ENCODE results near the gene PITX1. TPM values are rescaled to one million over a fixed set of nuclear protein-coding genes. Genes with fewer than 3 reads are reported as not detected.

Gene PITX1
- total and polyA plus RNA-seq, 2 donors (not counting 1 experiment from before 2014, with no cell fraction given), result 1.7 to 3.1 TPM

DNA sequence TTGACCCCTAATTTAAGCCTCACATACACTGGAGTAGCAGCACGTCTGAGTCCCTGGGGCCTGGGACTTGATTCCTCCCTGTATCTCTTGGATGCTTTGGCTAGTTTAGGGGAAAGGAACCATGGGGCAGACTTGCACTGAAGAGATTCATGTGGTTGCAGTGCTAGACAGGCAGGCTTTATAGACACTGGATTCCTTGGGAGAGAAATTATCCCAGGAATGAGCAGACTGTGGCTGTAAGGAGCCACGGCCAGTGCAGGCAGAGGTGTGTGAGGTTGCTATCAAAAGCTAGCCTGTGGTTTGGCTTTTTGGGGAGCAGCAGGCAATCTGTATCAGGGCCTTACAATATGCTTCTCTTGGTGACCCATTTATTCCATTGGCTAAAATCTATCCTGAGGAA lies 20.5 kb upstream of the PITX1 start:
- TF ChIP-seq, protein P1, sequence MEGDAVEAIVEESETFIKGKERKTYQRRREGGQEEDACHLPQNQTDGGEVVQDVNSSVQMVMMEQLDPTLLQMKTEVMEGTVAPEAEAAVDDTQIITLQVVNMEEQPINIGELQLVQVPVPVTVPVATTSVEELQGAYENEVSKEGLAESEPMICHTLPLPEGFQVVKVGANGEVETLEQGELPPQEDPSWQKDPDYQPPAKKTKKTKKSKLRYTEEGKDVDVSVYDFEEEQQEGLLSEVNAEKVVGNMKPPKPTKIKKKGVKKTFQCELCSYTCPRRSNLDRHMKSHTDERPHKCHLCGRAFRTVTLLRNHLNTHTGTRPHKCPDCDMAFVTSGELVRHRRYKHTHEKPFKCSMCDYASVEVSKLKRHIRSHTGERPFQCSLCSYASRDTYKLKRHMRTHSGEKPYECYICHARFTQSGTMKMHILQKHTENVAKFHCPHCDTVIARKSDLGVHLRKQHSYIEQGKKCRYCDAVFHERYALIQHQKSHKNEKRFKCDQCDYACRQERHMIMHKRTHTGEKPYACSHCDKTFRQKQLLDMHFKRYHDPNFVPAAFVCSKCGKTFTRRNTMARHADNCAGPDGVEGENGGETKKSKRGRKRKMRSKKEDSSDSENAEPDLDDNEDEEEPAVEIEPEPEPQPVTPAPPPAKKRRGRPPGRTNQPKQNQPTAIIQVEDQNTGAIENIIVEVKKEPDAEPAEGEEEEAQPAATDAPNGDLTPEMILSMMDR (conservative IDR thresholded peaks at IDR 0.05 in 1 of 2, IDR thresholded peaks at IDR 0.05 in 1 of 2; ENCODE audit: low read depth in 1 of 2, low read length in 2 of 2), result no peak
- TF ChIP-seq EZH2 (IDR thresholded peaks at IDR 0.05; ENCODE audit: low read length, missing control alignments), result no peak
- DNase-seq (ENCODE audit: low read depth in 2 of 2), result no peak
- no peak overlapping the region for H3K9ac ChIP-seq (ENCODE audit: insufficient read depth, low read length)
- H3K79me2 ChIP-seq (ENCODE audit: control insufficient read depth, insufficient read depth, low read length), result no peaks in the 10 kb centered on the region
- H3K36me3 ChIP-seq (ENCODE audit: control insufficient read depth, insufficient read depth, low read length), result no peaks in the 10 kb centered on the region
- no peak overlapping the region for H3K4me2 ChIP-seq (ENCODE audit: extremely low read depth, insufficient read depth, low read length)
- H3K9me3 ChIP-seq (ENCODE audit: control insufficient read depth, insufficient read depth, low read depth, low read length), result no peaks in the 10 kb centered on the region
- H3K4me3 ChIP-seq (replicated peaks in 1 of 4; ENCODE audit: control extremely low read depth in 1 of 4, insufficient read depth in 1 of 4, low read depth in 3 of 4, low read length in 4 of 4), result no peak overlapping the region
- no peak overlapping the region for H2AFZ ChIP-seq (ENCODE audit: low read length)
- H3K27me3 ChIP-seq (ENCODE audit: control insufficient read depth, insufficient read depth, low read length), result peaks cover 39% of the 10 kb centered on the region
- H3K4me1 ChIP-seq (ENCODE audit: control insufficient read depth, extremely low read depth, insufficient read depth, low read length), result no peaks in the 10 kb centered on the region
- no peak overlapping the region for H3K27ac ChIP-seq (ENCODE audit: insufficient read depth, low read length)
- H4K20me1 ChIP-seq (ENCODE audit: control insufficient read depth, extremely low read depth, insufficient read depth, low read length), result no peaks in the 10 kb centered on the region

DNA sequence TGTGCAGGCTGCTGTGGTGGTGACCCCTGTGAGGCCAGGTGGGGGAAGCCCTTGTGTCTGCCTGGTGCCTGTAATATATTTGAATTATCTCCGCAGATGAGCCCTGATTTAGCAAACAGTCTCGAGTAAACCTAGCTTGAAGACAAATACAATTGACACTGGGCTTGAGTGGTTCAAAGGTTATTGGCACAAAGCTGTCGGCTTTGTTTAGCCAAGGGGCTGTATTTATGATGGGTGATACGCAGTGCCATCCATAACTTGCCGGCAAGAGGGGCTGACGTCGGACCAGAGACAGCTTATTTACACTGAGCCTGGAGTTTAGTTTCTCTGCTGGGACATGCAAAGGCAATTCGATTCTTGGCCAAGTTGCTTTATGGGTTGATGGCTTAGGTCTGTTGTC lies 20.0 kb upstream of the PITX1 start:
- Histone ChIP-seq H3K9ac (ENCODE audit: insufficient read depth, low read length) (no peak overlapping the region), H3K27ac (ENCODE audit: insufficient read depth, low read length) (no peak overlapping the region), H3K4me1 (ENCODE audit: control insufficient read depth, extremely low read depth, insufficient read depth, low read length) (no peaks in the 10 kb centered on the region), H3K4me2 (ENCODE audit: extremely low read depth, insufficient read depth, low read length) (no peak overlapping the region), H3K36me3 (ENCODE audit: control insufficient read depth, insufficient read depth, low read length) (no peaks in the 10 kb centered on the region), H3K4me3 (replicated peaks in 1 of 4; ENCODE audit: control extremely low read depth in 1 of 4, insufficient read depth in 1 of 4, low read depth in 3 of 4, low read length in 4 of 4) (no peak overlapping the region), H4K20me1 (ENCODE audit: control insufficient read depth, extremely low read depth, insufficient read depth, low read length) (no peaks in the 10 kb centered on the region), H3K27me3 (ENCODE audit: control insufficient read depth, insufficient read depth, low read length) (peaks cover 41% of the 10 kb centered on the region), H3K79me2 (ENCODE audit: control insufficient read depth, insufficient read depth, low read length) (no peaks in the 10 kb centered on the region), H2AFZ (ENCODE audit: low read length) (no peak overlapping the region), H3K9me3 (ENCODE audit: control insufficient read depth, insufficient read depth, low read depth, low read length) (no peaks in the 10 kb centered on the region)
- no peak for DNase-seq (ENCODE audit: low read depth in 2 of 2)
- TF ChIP-seq, protein P1 (conservative IDR thresholded peaks at IDR 0.05 in 1 of 2, IDR thresholded peaks at IDR 0.05 in 1 of 2; ENCODE audit: low read depth in 1 of 2, low read length in 2 of 2), result no peak
- TF ChIP-seq EZH2 (IDR thresholded peaks at IDR 0.05; ENCODE audit: low read length, missing control alignments), result no peak

DNA sequence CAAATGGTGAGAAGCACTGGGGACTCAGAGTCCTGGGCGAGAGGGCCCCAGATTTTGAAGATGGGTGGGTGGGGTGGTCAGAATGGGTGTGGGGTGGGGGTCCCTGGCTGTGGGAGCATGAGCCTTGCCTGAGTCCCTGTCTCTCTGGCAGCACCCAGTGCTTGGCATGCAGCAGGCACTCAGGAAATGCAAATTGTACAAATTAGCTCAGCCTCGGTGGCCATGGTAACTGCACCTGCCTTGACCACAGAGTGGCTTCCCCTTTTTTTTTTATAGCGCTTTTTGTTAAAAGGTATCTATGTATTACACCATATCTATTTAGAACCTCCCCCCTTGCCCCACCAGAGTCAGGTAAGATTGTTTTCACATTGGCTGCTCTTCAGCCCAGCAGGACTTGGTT lies 19.2 kb upstream of the PITX1 start:
- Histone ChIP-seq H4K20me1 (ENCODE audit: control insufficient read depth, extremely low read depth, insufficient read depth, low read length) (no peaks in the 10 kb centered on the region), H3K27ac (ENCODE audit: insufficient read depth, low read length) (no peak overlapping the region), H3K27me3 (ENCODE audit: control insufficient read depth, insufficient read depth, low read length) (peaks cover 43% of the 10 kb centered on the region), H3K36me3 (ENCODE audit: control insufficient read depth, insufficient read depth, low read length) (no peaks in the 10 kb centered on the region), H3K4me2 (ENCODE audit: extremely low read depth, insufficient read depth, low read length) (no peak overlapping the region), H2AFZ (ENCODE audit: low read length) (no peak overlapping the region), H3K9me3 (ENCODE audit: control insufficient read depth, insufficient read depth, low read depth, low read length) (no peaks in the 10 kb centered on the region), H3K9ac (ENCODE audit: insufficient read depth, low read length) (no peak overlapping the region), H3K4me3 (replicated peaks in 1 of 4; ENCODE audit: control extremely low read depth in 1 of 4, insufficient read depth in 1 of 4, low read depth in 3 of 4, low read length in 4 of 4) (no peak overlapping the region), H3K79me2 (ENCODE audit: control insufficient read depth, insufficient read depth, low read length) (no peaks in the 10 kb centered on the region), H3K4me1 (ENCODE audit: control insufficient read depth, extremely low read depth, insufficient read depth, low read length) (no peaks in the 10 kb centered on the region)
- no peak for TF ChIP-seq EZH2 (IDR thresholded peaks at IDR 0.05; ENCODE audit: low read length, missing control alignments)
- TF ChIP-seq, protein P1 (conservative IDR thresholded peaks at IDR 0.05 in 1 of 2, IDR thresholded peaks at IDR 0.05 in 1 of 2; ENCODE audit: low read depth in 1 of 2, low read length in 2 of 2), result no peak
- DNase-seq (ENCODE audit: low read depth in 2 of 2), result no peak

Measured in fibroblast of lung (primary cell).